ENCODE data around the gene ARMC8.

The ARMC8 gene

DNA sequence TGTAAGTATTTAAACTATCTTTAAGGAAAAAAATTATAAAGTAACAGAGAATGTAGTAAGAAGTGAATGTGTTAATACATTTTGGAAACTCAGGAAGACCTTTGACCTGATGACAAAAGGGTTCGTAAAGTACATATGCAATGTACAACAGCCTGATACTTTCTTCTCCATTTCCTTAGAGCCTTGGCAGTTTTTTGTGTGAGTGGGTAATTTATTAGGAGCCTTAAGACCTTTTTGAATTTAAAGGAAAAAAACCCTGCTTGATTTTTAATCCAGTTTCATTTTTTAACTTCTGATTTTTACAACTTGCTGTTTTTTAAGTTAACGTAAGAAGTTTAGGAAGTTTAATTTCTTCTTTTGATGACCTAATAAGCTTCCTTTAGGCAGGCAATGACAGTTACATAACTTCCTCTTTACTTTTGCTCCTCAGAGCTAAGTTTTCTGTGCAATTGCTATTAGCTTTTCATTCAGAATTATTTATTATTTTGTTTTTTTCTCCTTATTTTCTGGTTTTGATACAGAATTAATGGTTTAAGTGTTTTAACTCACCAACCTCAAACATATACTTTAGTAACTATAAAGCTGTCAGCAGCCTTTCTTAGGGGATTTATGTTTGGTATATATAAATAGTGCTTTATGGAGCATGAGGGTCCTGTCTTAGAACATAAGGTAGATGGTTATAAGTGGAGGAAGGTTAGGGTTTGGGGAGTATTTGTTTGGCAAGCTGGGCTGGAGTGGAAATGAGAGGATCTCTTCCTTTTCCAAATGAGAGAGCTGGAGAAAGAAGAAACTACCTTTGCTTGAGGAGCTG, 35.2 kb downstream of the ARMC8 start:
- H4K20me1 ChIP-seq (ENCODE audit: insufficient read depth, low read length) = peaks cover 18% of the 10 kb centered on the region; the same call in 1 of the 2 replicates
- no peaks in the 10 kb centered on the region for H3K9me3 ChIP-seq (ENCODE audit: insufficient read depth, low read length, severe bottlenecking)
- H2AFZ ChIP-seq (ENCODE audit: low read depth, low read length) = no peak overlapping the region
- ATAC-seq (ENCODE audit: insufficient read depth, low read depth) (no peak), DNase-seq (no peak)
- peaks cover 42% of the 10 kb centered on the region for H3K79me2 ChIP-seq (ENCODE audit: insufficient read depth, low read length)
- no peaks in the 10 kb centered on the region for H3K4me1 ChIP-seq (ENCODE audit: insufficient read depth, low read length)
- no peak overlapping the region for H3K4me2 ChIP-seq (ENCODE audit: insufficient read depth, low read length)
- H3K27ac ChIP-seq (ENCODE audit: low read length) = no peak overlapping the region
- no peak overlapping the region for H3K4me3 ChIP-seq (ENCODE audit: low read depth in 1 of 2, low read length in 2 of 2)
- TF ChIP-seq EZH2 (IDR thresholded peaks at IDR 0.05; ENCODE audit: borderline replicate concordance, low read depth, low read length, severe bottlenecking) = no peak
- TF ChIP-seq, protein P1, sequence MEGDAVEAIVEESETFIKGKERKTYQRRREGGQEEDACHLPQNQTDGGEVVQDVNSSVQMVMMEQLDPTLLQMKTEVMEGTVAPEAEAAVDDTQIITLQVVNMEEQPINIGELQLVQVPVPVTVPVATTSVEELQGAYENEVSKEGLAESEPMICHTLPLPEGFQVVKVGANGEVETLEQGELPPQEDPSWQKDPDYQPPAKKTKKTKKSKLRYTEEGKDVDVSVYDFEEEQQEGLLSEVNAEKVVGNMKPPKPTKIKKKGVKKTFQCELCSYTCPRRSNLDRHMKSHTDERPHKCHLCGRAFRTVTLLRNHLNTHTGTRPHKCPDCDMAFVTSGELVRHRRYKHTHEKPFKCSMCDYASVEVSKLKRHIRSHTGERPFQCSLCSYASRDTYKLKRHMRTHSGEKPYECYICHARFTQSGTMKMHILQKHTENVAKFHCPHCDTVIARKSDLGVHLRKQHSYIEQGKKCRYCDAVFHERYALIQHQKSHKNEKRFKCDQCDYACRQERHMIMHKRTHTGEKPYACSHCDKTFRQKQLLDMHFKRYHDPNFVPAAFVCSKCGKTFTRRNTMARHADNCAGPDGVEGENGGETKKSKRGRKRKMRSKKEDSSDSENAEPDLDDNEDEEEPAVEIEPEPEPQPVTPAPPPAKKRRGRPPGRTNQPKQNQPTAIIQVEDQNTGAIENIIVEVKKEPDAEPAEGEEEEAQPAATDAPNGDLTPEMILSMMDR (IDR thresholded peaks at IDR 0.05; ENCODE audit: borderline replicate concordance, extremely low read depth, low read length, poor library complexity, severe bottlenecking) = no peak
- H3K36me3 ChIP-seq (ENCODE audit: insufficient read depth, low read length) = peaks cover 49% of the 10 kb centered on the region
- H3K9ac ChIP-seq (ENCODE audit: low read depth, low read length) = no peak overlapping the region
- H3K27me3 ChIP-seq (ENCODE audit: insufficient read depth, low read length, poor library complexity) = no peaks in the 10 kb centered on the region

- Histone ChIP-seq H3K4me3 (ENCODE audit: low read depth in 1 of 2, low read length in 2 of 2) (no peak overlapping the region), H3K27me3 (ENCODE audit: insufficient read depth, low read length, poor library complexity) (no peaks in the 10 kb centered on the region), H3K79me2 (ENCODE audit: insufficient read depth, low read length) (peaks cover 36% of the 10 kb centered on the region), H4K20me1 (ENCODE audit: insufficient read depth, low read length) (peaks cover 18% of the 10 kb centered on the region; the same call in 1 of the 2 replicates), H3K27ac (ENCODE audit: low read length) (no peak overlapping the region), H3K9me3 (ENCODE audit: insufficient read depth, low read length, severe bottlenecking) (no peaks in the 10 kb centered on the region), H3K36me3 (ENCODE audit: insufficient read depth, low read length) (peaks cover 54% of the 10 kb centered on the region), H3K9ac (ENCODE audit: low read depth, low read length) (no peak overlapping the region), H2AFZ (ENCODE audit: low read depth, low read length) (no peak overlapping the region), H3K4me1 (ENCODE audit: insufficient read depth, low read length) (no peaks in the 10 kb centered on the region), H3K4me2 (ENCODE audit: insufficient read depth, low read length) (no peak overlapping the region)
- TF ChIP-seq, protein P1 (IDR thresholded peaks at IDR 0.05; ENCODE audit: borderline replicate concordance, extremely low read depth, low read length, poor library complexity, severe bottlenecking) = no peak
- TF ChIP-seq EZH2 (IDR thresholded peaks at IDR 0.05; ENCODE audit: borderline replicate concordance, low read depth, low read length, severe bottlenecking) = no peak
- no peak for DNase-seq
- no peak for ATAC-seq (ENCODE audit: insufficient read depth, low read depth)
Observed at GRCh38 chr3:138222942-138223287, 35.8 kb downstream of the ARMC8 start.

GRCh38 chr3:138227650-138228049, 40.5 kb downstream of the ARMC8 start:
- Histone ChIP-seq H3K27me3 (ENCODE audit: insufficient read depth, low read length, poor library complexity) (no peaks in the 10 kb centered on the region), H3K9me3 (ENCODE audit: insufficient read depth, low read length, severe bottlenecking) (no peaks in the 10 kb centered on the region), H2AFZ (ENCODE audit: low read depth, low read length) (no peak overlapping the region), H3K4me2 (ENCODE audit: insufficient read depth, low read length) (no peak overlapping the region), H3K36me3 (ENCODE audit: insufficient read depth, low read length) (peaks cover 89% of the 10 kb centered on the region), H3K4me3 (ENCODE audit: low read depth in 1 of 2, low read length in 2 of 2) (no peak overlapping the region), H3K27ac (ENCODE audit: low read length) (no peak overlapping the region), H3K9ac (ENCODE audit: low read depth, low read length) (no peak overlapping the region), H4K20me1 (ENCODE audit: insufficient read depth, low read length) (no peaks in the 10 kb centered on the region), H3K79me2 (ENCODE audit: insufficient read depth, low read length) (no peaks in the 10 kb centered on the region), H3K4me1 (ENCODE audit: insufficient read depth, low read length) (no peaks in the 10 kb centered on the region)
- DNase-seq (no peak), ATAC-seq (ENCODE audit: insufficient read depth, low read depth) (no peak)
- TF ChIP-seq EZH2 (IDR thresholded peaks at IDR 0.05; ENCODE audit: borderline replicate concordance, low read depth, low read length, severe bottlenecking) = no peak
- TF ChIP-seq, protein P1 (IDR thresholded peaks at IDR 0.05; ENCODE audit: borderline replicate concordance, extremely low read depth, low read length, poor library complexity, severe bottlenecking) = no peak
